Right hindlimb (tissue), 1 donor: ENCODE data around the gene LRP10.
"Not testable (repeated sequence)": the region's sequence is repeated elsewhere in the genome, so short reads cannot be mapped to it uniquely, and the experiment has no call there.

ENCODE experiments used
- DNase-seq: peaks from one replicate; pipeline ENCODE4 v3.0.0-alpha.2; 2018

LRP10 gene

GRCh38 chr14:22871224-22872032 is at the start of gene LRP10:
LRP10 (plus strand) TSS chr14:22871740; CDS start chr14:22872304, 564 bp downstream.
- peak; percentile 95 for DNase-seq

- peak; percentile 47 for DNase-seq
Observed at GRCh38 chr14:22822016-22822570, 49.4 kb upstream of the LRP10 start.

- DNase-seq = peak; percentile 95
Observed at GRCh38 chr14:22822571-22823098, 48.9 kb upstream of the LRP10 start.

GRCh38 chr14:22824711-22825359 is 46.7 kb upstream of the LRP10 start:
- peak; percentile 78 for DNase-seq

- not testable (repeated sequence) for DNase-seq
Observed at GRCh38 chr14:22829076-22829660, 42.4 kb upstream of the LRP10 start.

GRCh38 chr14:22829661-22830442 is 41.7 kb upstream of the LRP10 start, which contains the start of gene MRPL52:
MRPL52 (plus strand) TSS chr14:22829887; CDS start chr14:22829913, 26 bp downstream.
- DNase-seq = peak; percentile 94

GRCh38 chr14:22830443-22831010 is 41.0 kb upstream of the LRP10 start:
- DNase-seq = no peak

GRCh38 chr14:22835505-22835904 is 36.0 kb upstream of the LRP10 start:
- DNase-seq = no peak

GRCh38 chr14:22836301-22837113 is 35.0 kb upstream of the LRP10 start, which contains the start of gene MMP14:
MMP14 (plus strand) TSS chr14:22836585; CDS start chr14:22836818, 233 bp downstream.
- peak; percentile 92 for DNase-seq

GRCh38 chr14:22837114-22837749 is 34.3 kb upstream of the LRP10 start:
- DNase-seq = peak; percentile 82

GRCh38 chr14:22837750-22838538 is 33.6 kb upstream of the LRP10 start:
- peak; percentile 61 for DNase-seq

GRCh38 chr14:22838631-22839041 is 32.9 kb upstream of the LRP10 start:
- DNase-seq = peak; percentile 68

GRCh38 chr14:22839159-22839779 is 32.3 kb upstream of the LRP10 start:
- DNase-seq = no peak

- no peak for DNase-seq
Observed at GRCh38 chr14:22841311-22841710, 30.2 kb upstream of the LRP10 start.

GRCh38 chr14:22841769-22842168 is 29.8 kb upstream of the LRP10 start:
- no peak for DNase-seq

- DNase-seq = no peak
Observed at GRCh38 chr14:22842211-22843122, 29.1 kb upstream of the LRP10 start.

- DNase-seq = no peak
Observed at GRCh38 chr14:22843123-22843925, 28.2 kb upstream of the LRP10 start.
